K562 (cell line): Measurements from ENCODE around the gene TMEM117. TPM values are rescaled to one million over a fixed set of nuclear protein-coding genes. Genes with fewer than 3 reads are reported as not detected.
A peak's percentile ranks its signal among the peaks of the same experiment; 100 is the strongest.

Experiments used
- BACH1 ChIP-seq: fragments of 200-800 bp; sonication (Bioruptor generic); IDR thresholded peaks from 2 replicates; pipeline ENCODE4 v1.6.1; 2016; ENCODE audit warnings: missing genetic modification characterization, missing compliant biosample characterization
- JUN ChIP-seq, 2 experiments: sonication (generic) in 1 of 2; formaldehyde crosslinking in 1 of 2; IDR thresholded peaks; 2 replicates each; pipeline versions ENCODE4 v1.6.1 to v1.8.0; 2012 to 2022; ENCODE audit warnings: borderline replicate concordance in 2 of 2, mild to moderate bottlenecking in 2 of 2, improper control_type of control experiment in 1 of 2, low read depth in 1 of 2, low read length in 1 of 2, missing genetic modification reagents in 1 of 2
- MGA ChIP-seq: fragments of 450-650 bp; IDR thresholded peaks from 2 replicates; pipeline ENCODE4 v1.6.1; 2016; ENCODE audit warnings: mild to moderate bottlenecking, moderate library complexity
- PCBP2 ChIP-seq: fragments of 200-400 bp; formaldehyde crosslinking; IDR thresholded peaks from 2 replicates; pipeline ENCODE4 v1.6.1; 2018; ENCODE audit warnings: low read length, low read depth, mild to moderate bottlenecking, moderate library complexity; ENCODE audit not compliant: poor library complexity, severe bottlenecking
- SNRNP70 ChIP-seq: fragments of 200-400 bp; formaldehyde crosslinking; optimal IDR thresholded peaks from 2 replicates; pipeline ENCODE3; 2017; ENCODE audit warnings: low read depth, low read length
- ZNF175 ChIP-seq: fragments of 200-800 bp; sonication (Bioruptor generic); IDR thresholded peaks from 2 replicates; pipeline ENCODE4 v1.6.1; 2016; ENCODE audit warnings: low read depth, mild to moderate bottlenecking, missing genetic modification characterization, missing compliant biosample characterization
- ZNF766 ChIP-seq: fragments of 200-800 bp; sonication (Bioruptor generic); conservative IDR thresholded peaks from 2 replicates; pipeline ENCODE4 v1.6.1; 2016; ENCODE audit warnings: missing genetic modification characterization, missing compliant biosample characterization
- ZNF785 ChIP-seq: fragments of 250-450 bp; sonication (Bioruptor Pico); IDR thresholded peaks from 2 replicates; pipeline ENCODE4 v1.4.0; 2020; ENCODE audit warnings: mild to moderate bottlenecking
- polyA plus RNA-seq, 8 experiments: library from polyadenylated mRNA; depleted of rRNA in 4 of 8; stranded (reverse) in 5 of 8; unstranded in 3 of 8; fragments of >200 nt; fragmentation: Nextera tagmentation in 2 of 8; fragmentation: Illumina TruSeq in 1 of 8; extraction: Ambion mirVana in 2 of 8; extraction: Trizol in 1 of 8; gene quantifications; 2 replicates each; pipeline versions ENCODE4 v1.2.1 to v1.2.3, GENCODE V29; 2011 to 2014; ENCODE audit warnings: inconsistent platforms in 1 of 8, missing spikeins in 1 of 8
- total RNA-seq, 7 experiments: library from RNA; depleted of rRNA in 6 of 7; stranded (reverse); fragments of >200 nt in 6 of 7; fragmentation: Illumina TruSeq in 2 of 7; extraction: Trizol in 2 of 7; gene quantifications; 2 replicates each; pipeline versions ENCODE4 v1.2.1 to v1.2.3, GENCODE V29; 2011 to 2021; ENCODE audit warnings: low replicate concordance in 1 of 7
- TF ChIP-seq, protein P1 (sequence below): sonication (generic); formaldehyde crosslinking; IDR thresholded peaks from 2 replicates; pipeline ENCODE4 v1.8.1; 2023; ENCODE audit warnings: mild to moderate bottlenecking, missing genetic modification reagents
- TF ChIP-seq, protein P2 (sequence below): fragments of 250-450 bp; sonication (Bioruptor Pico); IDR thresholded peaks from 2 replicates; pipeline ENCODE4 v1.8.0; 2022; ENCODE audit warnings: inconsistent platforms

The TMEM117 gene
- total and polyA plus RNA-seq, 9 of the 15 experiments (the other 6 are each of a cell fraction or from before 2014, with no cell fraction given): 0.31 to 2.8 (median 1.0) TPM

- TF ChIP-seq, protein P1, sequence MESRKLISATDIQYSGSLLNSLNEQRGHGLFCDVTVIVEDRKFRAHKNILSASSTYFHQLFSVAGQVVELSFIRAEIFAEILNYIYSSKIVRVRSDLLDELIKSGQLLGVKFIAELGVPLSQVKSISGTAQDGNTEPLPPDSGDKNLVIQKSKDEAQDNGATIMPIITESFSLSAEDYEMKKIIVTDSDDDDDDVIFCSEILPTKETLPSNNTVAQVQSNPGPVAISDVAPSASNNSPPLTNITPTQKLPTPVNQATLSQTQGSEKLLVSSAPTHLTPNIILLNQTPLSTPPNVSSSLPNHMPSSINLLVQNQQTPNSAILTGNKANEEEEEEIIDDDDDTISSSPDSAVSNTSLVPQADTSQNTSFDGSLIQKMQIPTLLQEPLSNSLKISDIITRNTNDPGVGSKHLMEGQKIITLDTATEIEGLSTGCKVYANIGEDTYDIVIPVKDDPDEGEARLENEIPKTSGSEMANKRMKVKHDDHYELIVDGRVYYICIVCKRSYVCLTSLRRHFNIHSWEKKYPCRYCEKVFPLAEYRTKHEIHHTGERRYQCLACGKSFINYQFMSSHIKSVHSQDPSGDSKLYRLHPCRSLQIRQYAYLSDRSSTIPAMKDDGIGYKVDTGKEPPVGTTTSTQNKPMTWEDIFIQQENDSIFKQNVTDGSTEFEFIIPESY (CRISPR knock-in tag): 0 out of 2 replicates have a peak, but pooled peaks have one; percentile 21
- TF ChIP-seq, protein P2, sequence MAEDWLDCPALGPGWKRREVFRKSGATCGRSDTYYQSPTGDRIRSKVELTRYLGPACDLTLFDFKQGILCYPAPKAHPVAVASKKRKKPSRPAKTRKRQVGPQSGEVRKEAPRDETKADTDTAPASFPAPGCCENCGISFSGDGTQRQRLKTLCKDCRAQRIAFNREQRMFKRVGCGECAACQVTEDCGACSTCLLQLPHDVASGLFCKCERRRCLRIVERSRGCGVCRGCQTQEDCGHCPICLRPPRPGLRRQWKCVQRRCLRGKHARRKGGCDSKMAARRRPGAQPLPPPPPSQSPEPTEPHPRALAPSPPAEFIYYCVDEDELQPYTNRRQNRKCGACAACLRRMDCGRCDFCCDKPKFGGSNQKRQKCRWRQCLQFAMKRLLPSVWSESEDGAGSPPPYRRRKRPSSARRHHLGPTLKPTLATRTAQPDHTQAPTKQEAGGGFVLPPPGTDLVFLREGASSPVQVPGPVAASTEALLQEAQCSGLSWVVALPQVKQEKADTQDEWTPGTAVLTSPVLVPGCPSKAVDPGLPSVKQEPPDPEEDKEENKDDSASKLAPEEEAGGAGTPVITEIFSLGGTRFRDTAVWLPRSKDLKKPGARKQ: no peak
- TF ChIP-seq PCBP2: no peak
- no peak for TF ChIP-seq MGA
- no peak for TF ChIP-seq JUN (IDR thresholded peaks at IDR 0.05; ENCODE audit: borderline replicate concordance, low read depth, low read length)
- TF ChIP-seq JUN (CRISPR knock-in tag; IDR thresholded peaks at IDR 0.05; ENCODE audit: borderline replicate concordance): 0 out of 2 replicates have a peak, but pooled peaks have one; percentile 19
- TF ChIP-seq BACH1: no peak
- TF ChIP-seq ZNF766 (CRISPR knock-in tag): peak; percentile 49; the same call in 1 of the 2 replicates
- TF ChIP-seq ZNF785: no peak
- TF ChIP-seq SNRNP70: no peak
- TF ChIP-seq ZNF175 (CRISPR knock-in tag): no peak
Measured at GRCh38 chr12:43805860-43806736, 29.8 kb upstream of the TMEM117 start, which contains the start of gene TWF1 (continued).
